ENCODE results near the gene LETM1.

- TF ChIP-seq ZNF281 (CRISPR knock-in tag; IDR thresholded peaks at IDR 0.05; ENCODE audit: borderline replicate concordance) (no peak), ZNF24 (IDR thresholded peaks at IDR 0.05) (no peak)
These were observed 35.1 kb upstream of the LETM1 start for GRCh38 chr4:1890979-1891570.
